Natural killer cell (primary cell): ENCODE results near the gene KCNK13. TPM values are rescaled to one million over a fixed set of nuclear protein-coding genes. Genes with fewer than 3 reads are reported as not detected.

ENCODE experiments used
- ATAC-seq, 3 donors: fragments of 150-1000 bp in 2 of 3; fragments of 200-7000 bp in 1 of 3; cut with Tn5 transposase; 1 replicate in 1 of 3; 2 replicates in 2 of 3; pipeline ENCODE4 v1.10.0; 2021; ENCODE audit warnings: mild to moderate bottlenecking in 2 of 3, moderate library complexity in 2 of 3
- DNase-seq, 2 donors: peaks; one replicate each; pipeline versions ENCODE4 v3.0.0 to v3.0.0-alpha.2; 2013 to 2021; ENCODE audit warnings: mixed read lengths in 1 of 2
- H3K27ac ChIP-seq: one replicate; pipeline ENCODE4 v1.5.1; 2013; ENCODE audit warnings: mild to moderate bottlenecking, low read length
- H3K27me3 ChIP-seq: one replicate; pipeline ENCODE4 v1.6.1; 2013; ENCODE audit warnings: low read length; ENCODE audit not compliant: control insufficient read depth, insufficient read depth
- H3K36me3 ChIP-seq: one replicate; pipeline ENCODE4 v1.6.1; 2013; ENCODE audit warnings: low read length; ENCODE audit not compliant: control insufficient read depth, insufficient read depth
- H3K4me1 ChIP-seq: one replicate; pipeline ENCODE4 v1.6.1; 2013; ENCODE audit warnings: low read length; ENCODE audit not compliant: control insufficient read depth, insufficient read depth
- H3K4me3 ChIP-seq: one replicate; pipeline ENCODE4 v1.5.1; 2013; ENCODE audit warnings: low read length
- H3K9me3 ChIP-seq: one replicate; pipeline ENCODE4 v1.6.1; 2013; ENCODE audit warnings: low read length; ENCODE audit not compliant: control insufficient read depth, insufficient read depth
- H3K27ac Mint-ChIP-seq, 2 donors: one replicate each; pipeline ENCODE4 v1.8.0; 2022; ENCODE audit warnings: mild to moderate bottlenecking in 2 of 2, mixed read lengths in 2 of 2, moderate library complexity in 1 of 2
- H3K27me3 Mint-ChIP-seq, 2 donors: one replicate each; pipeline ENCODE4 v1.8.0; 2022; ENCODE audit warnings: low read depth in 2 of 2, mixed read lengths in 2 of 2
- H3K36me3 Mint-ChIP-seq: one replicate; pipeline ENCODE4 v1.8.0; 2022; ENCODE audit warnings: mixed read lengths
- H3K4me1 Mint-ChIP-seq, 2 donors: one replicate each; pipeline ENCODE4 v1.8.0; 2022; ENCODE audit warnings: mixed read lengths in 2 of 2
- H3K4me3 Mint-ChIP-seq: one replicate; pipeline ENCODE4 v1.8.0; 2022; ENCODE audit warnings: mild to moderate bottlenecking, moderate library complexity, mixed read lengths
- H3K9me3 Mint-ChIP-seq, 2 donors: one replicate each; pipeline ENCODE4 v1.8.0; 2022; ENCODE audit warnings: mixed read lengths in 2 of 2
- WGBS: methylation state at CpG from one replicate; pipeline ENCODE4 v1.1.7; 2013; ENCODE audit warnings: missing lambda C conversion rate; ENCODE audit not compliant: insufficient coverage; 5-methylcytosine and 5-hydroxymethylcytosine counted together
- intact Hi-C: fragments of 100-400 bp; cut with micrococcal nuclease; formaldehyde crosslinking; loops from one replicate; pipeline ENCODE4 v1.14.2; 2022
- total RNA-seq, 4 donors: library from RNA; stranded (reverse); fragments of 120-200 nt in 1 of 4; gene quantifications; one replicate each; pipeline versions ENCODE4 v1.2.3 to v1.2.4, GENCODE V29; 2013 to 2022
- TF ChIP-seq, protein P1 (sequence below): fragments of 200-600 bp; IDR thresholded peaks from one replicate; pipeline ENCODE4 v1.8.0; 2022; ENCODE audit warnings: antibody characterized with exemption

KCNK13 gene
- total RNA-seq, 3 donors from 2014 or later (not counting 1 experiment from before 2014, with no cell fraction given): not detected

DNA sequence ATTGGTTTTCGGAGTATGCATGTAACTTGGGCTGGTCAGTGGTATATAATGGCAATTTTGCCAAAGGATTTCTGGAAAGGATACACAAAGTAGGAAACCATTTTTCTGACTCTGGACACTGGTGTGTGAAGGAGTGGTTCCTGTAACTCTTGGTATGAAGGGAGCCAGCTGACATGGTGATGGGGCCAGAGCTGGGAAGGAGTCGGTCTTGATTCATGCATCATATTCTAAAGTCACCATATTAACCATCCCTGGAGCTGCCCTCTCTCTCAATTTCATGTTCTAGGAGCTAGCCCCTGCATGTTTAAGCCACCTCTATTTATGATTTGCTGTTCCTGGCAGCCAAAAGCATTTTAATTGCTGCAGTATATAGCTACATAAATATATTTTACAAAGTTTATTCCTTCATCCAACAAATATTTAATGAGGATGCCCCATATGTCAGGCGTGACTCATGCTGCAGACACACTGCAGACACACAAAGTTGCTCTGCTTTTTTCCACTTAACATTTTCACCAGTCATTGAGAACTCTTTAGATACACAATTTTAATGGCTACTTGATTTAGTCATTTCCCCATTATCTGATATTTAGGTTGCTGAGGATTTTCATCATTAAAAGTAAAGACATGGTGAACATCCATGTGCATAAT is 115.9 kb downstream of the KCNK13 start:
- H3K36me3 ChIP-seq: no peaks in the 10 kb centered on the region
- ATAC-seq: no peak
- H3K4me3 Mint-ChIP-seq: no peak overlapping the region

DNA sequence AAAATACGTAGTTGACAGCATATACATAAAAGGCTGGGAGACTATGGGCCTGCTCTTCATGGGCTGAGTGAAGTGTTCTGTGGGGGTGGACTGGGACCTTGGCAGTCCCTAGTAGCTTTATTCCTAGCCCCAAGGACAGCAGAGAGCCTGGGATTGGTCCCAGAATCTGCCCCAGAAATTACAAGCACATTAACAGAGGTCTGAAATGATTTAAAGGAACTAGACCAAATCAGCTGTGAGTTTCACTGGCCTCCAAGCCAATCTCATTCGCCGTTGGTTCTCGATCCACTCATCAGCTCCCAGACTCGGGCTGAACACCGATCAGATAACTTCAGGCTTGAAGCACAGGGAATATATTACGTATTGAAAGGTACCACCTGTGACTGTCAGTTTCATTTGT is 117.6 kb downstream of the KCNK13 start:
- Mint-ChIP-seq H3K27me3 (peaks cover 13 to 26% of the 10 kb centered on the region in 2 donors), H3K4me1 (no peaks in the 10 kb centered on the region), H3K9me3 (no peaks in the 10 kb centered on the region), H3K4me3 (no peak overlapping the region), H3K36me3 (no peaks in the 10 kb centered on the region), H3K27ac (no peak overlapping the region)
- intact Hi-C loops: no loop called here
- Histone ChIP-seq H3K9me3 (no peaks in the 10 kb centered on the region), H3K4me3 (no peak overlapping the region), H3K27ac (no peak overlapping the region), H3K4me1 (no peaks in the 10 kb centered on the region), H3K36me3 (no peaks in the 10 kb centered on the region), H3K27me3 (no peaks in the 10 kb centered on the region)
- 86% methylated on average over 6 of the region's 7 CpGs for WGBS
- DNase-seq (no peak), ATAC-seq (no peak)
- TF ChIP-seq, protein P1, sequence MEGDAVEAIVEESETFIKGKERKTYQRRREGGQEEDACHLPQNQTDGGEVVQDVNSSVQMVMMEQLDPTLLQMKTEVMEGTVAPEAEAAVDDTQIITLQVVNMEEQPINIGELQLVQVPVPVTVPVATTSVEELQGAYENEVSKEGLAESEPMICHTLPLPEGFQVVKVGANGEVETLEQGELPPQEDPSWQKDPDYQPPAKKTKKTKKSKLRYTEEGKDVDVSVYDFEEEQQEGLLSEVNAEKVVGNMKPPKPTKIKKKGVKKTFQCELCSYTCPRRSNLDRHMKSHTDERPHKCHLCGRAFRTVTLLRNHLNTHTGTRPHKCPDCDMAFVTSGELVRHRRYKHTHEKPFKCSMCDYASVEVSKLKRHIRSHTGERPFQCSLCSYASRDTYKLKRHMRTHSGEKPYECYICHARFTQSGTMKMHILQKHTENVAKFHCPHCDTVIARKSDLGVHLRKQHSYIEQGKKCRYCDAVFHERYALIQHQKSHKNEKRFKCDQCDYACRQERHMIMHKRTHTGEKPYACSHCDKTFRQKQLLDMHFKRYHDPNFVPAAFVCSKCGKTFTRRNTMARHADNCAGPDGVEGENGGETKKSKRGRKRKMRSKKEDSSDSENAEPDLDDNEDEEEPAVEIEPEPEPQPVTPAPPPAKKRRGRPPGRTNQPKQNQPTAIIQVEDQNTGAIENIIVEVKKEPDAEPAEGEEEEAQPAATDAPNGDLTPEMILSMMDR: no peak

More for the DNA sequence above, 115.9 kb downstream of the KCNK13 start:
- Histone ChIP-seq H3K4me1 (no peaks in the 10 kb centered on the region), H3K27ac (no peak overlapping the region), H3K27me3 (no peaks in the 10 kb centered on the region), H3K9me3 (no peaks in the 10 kb centered on the region), H3K4me3 (no peak overlapping the region)
- no peaks in the 10 kb centered on the region for H3K36me3 Mint-ChIP-seq
- no peak overlapping the region for H3K27ac Mint-ChIP-seq
- TF ChIP-seq, protein P1: no peak
- no peaks in the 10 kb centered on the region for H3K4me1 Mint-ChIP-seq
- DNase-seq: no peak
- H3K9me3 Mint-ChIP-seq: no peaks in the 10 kb centered on the region
- WGBS: 90% methylated on average over 3 of the region's 3 CpGs
- intact Hi-C loops: no loop called here
- H3K27me3 Mint-ChIP-seq: peaks cover 2 to 22% of the 10 kb centered on the region in 2 donors

DNA sequence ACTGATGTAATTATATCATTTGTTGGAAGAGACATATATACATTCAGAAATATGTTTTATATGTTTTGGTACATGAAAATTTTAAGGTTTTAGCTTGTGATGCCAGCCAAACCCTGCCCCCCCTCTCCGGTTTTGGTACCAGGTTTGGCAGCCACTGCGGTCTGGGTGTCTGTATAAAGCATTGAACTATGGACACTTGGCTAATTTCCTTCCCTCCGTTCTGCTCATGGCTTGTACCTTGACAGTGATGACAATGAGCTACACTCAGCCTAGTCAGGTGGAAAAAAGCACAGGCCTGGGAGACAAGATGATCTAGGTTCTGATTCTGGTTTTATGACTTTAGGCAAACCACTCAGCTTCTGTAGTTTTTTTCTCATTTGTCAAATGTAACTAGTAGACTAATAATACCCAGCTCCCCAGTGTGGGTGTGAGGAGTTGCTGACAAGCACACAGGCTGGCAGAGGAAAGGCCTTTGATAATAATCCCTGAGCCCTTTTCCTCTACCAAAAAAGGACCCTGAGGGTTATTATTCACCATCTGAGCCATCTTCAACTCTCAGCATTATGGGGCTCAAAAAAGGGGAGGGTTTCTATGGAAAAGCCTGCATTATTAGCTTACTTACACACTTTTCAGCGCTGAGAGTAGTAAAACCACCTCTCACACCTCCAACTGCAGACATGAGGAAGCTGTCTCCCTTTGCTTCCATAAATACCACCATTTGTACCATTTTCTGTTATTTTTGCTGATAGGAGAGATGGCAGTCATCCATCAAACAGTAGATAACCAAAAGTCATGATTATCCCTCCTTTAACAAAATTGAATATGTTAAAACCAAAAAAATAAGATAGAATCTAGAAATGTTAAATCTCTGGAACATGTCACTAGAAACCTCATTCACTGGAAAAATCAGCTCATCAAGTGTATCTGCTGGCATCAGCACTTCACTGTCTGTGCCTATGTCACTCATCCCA is 118.3 kb downstream of the KCNK13 start:
- 94% methylated on average over 4 of the region's 4 CpGs for WGBS
- Histone ChIP-seq H3K36me3 (no peaks in the 10 kb centered on the region), H3K9me3 (no peaks in the 10 kb centered on the region), H3K4me3 (no peak overlapping the region), H3K27ac (no peak overlapping the region), H3K27me3 (no peaks in the 10 kb centered on the region), H3K4me1 (no peaks in the 10 kb centered on the region)
- Mint-ChIP-seq H3K4me3 (no peak overlapping the region), H3K27ac (no peak overlapping the region), H3K27me3 (peaks cover 15 to 30% of the 10 kb centered on the region in 2 donors), H3K9me3 (no peaks in the 10 kb centered on the region), H3K36me3 (no peaks in the 10 kb centered on the region), H3K4me1 (no peaks in the 10 kb centered on the region)
- TF ChIP-seq, protein P1: no peak
- intact Hi-C loops: no loop called here
- ATAC-seq (no peak), DNase-seq (no peak)
